Left ventricle myocardium superior (tissue), 1 donor: ENCODE data around the gene CDC27. TPM values are rescaled to one million over a fixed set of nuclear protein-coding genes. Genes with fewer than 3 reads are reported as not detected.
"Not testable (repeated sequence)": the region's sequence is repeated elsewhere in the genome, so short reads cannot be mapped to it uniquely, and the experiment has no call there.

Source experiments
- ATAC-seq: fragments of 200-7000 bp; cut with Tn5 transposase; one replicate; pipeline ENCODE4 v1.9.1; 2020; ENCODE audit warnings: mild to moderate bottlenecking, moderate library complexity
- DNase-seq: peaks from one replicate; pipeline ENCODE4 v3.0.0-alpha.2; 2020
- intact Hi-C: fragments of 100-400 bp; cut with micrococcal nuclease; formaldehyde crosslinking; loops from one replicate; pipeline ENCODE4 v1.11.0; 2022
- total RNA-seq: library from RNA; stranded (reverse); fragmentation: NEBNext Ultra II Directional; extraction: Animal tissue kit (Norgen Biotek cat#: 25700); gene quantifications from one replicate; pipeline ENCODE4 v1.2.1, GENCODE V29; 2021
- donor health status: DM: no; HTN: yes; CAD: no; lungs with severe emphysema.

The CDC27 gene
- total RNA-seq, 1 donor from 2014 or later, result 81.8 TPM

- DNase-seq, result no peak
- peak; percentile 83 for ATAC-seq
- intact Hi-C loops, result no loop called here
Measured at GRCh38 chr17:47165137-47165536, 24.0 kb downstream of the CDC27 start.

GRCh38 chr17:47164263-47164662, 24.8 kb downstream of the CDC27 start:
- ATAC-seq, result no peak

GRCh38 chr17:47162013-47162622, 27.0 kb downstream of the CDC27 start:
- intact Hi-C loops, result no loop called here
- DNase-seq, result no peak
- ATAC-seq, result no peak

More at GRCh38 chr17:47164263-47164662, 24.8 kb downstream of the CDC27 start:
- intact Hi-C loops, result no loop called here
- DNase-seq, result no peak

- intact Hi-C loops, result no loop called here
- DNase-seq, result no peak
- no peak for ATAC-seq
Measured at GRCh38 chr17:47159315-47159714, 29.8 kb downstream of the CDC27 start.

GRCh38 chr17:47145351-47145750, 43.7 kb downstream of the CDC27 start:
- intact Hi-C loops, result no loop called here
- ATAC-seq, result no peak
- DNase-seq, result no peak

- ATAC-seq, result no peak
- intact Hi-C loops, result no loop called here
- DNase-seq, result no peak
Measured at GRCh38 chr17:47135235-47135634, 53.9 kb downstream of the CDC27 start.

- intact Hi-C loops, ATAC-seq, DNase-seq: not testable (repeated sequence)
Measured at GRCh38 chr17:47134354-47134753, 54.7 kb downstream of the CDC27 start.

GRCh38 chr17:47131761-47132160, 57.3 kb downstream of the CDC27 start:
- no peak for ATAC-seq
- intact Hi-C loops, result no loop called here

GRCh38 chr17:47126835-47127234, 62.3 kb downstream of the CDC27 start:
- intact Hi-C loops, ATAC-seq, DNase-seq: not testable (repeated sequence)

More at GRCh38 chr17:47131761-47132160, 57.3 kb downstream of the CDC27 start:
- no peak for DNase-seq

- ATAC-seq, DNase-seq, intact Hi-C loops: not testable (repeated sequence)
Measured at GRCh38 chr17:47123262-47123661, 65.8 kb downstream of the CDC27 start.

GRCh38 chr17:47120521-47121095, 68.5 kb downstream of the CDC27 start:
- DNase-seq (no peak), ATAC-seq (no peak)
- intact Hi-C loops, result no loop called here

GRCh38 chr17:47119746-47120520, 69.2 kb downstream of the CDC27 start:
- intact Hi-C loops, result no loop called here
- ATAC-seq, result no peak
- no peak for DNase-seq

GRCh38 chr17:47117386-47117785, 71.7 kb downstream of the CDC27 start:
- intact Hi-C loops, result no loop called here
- no peak for DNase-seq
- no peak for ATAC-seq

GRCh38 chr17:47106130-47106529, 83.0 kb downstream of the CDC27 start:
- intact Hi-C loops, result no loop called here
- DNase-seq (no peak), ATAC-seq (no peak)

- DNase-seq, ATAC-seq, intact Hi-C loops: not testable (repeated sequence)
Measured at GRCh38 chr17:47105246-47105645, 83.8 kb downstream of the CDC27 start.

GRCh38 chr17:47102914-47103313, 86.2 kb downstream of the CDC27 start:
- intact Hi-C loops, result no loop called here
- ATAC-seq, result no peak

GRCh38 chr17:47099987-47100711, 88.9 kb downstream of the CDC27 start:
- ATAC-seq, result peak; percentile 100
- intact Hi-C loops, result no loop called here

More at GRCh38 chr17:47102914-47103313, 86.2 kb downstream of the CDC27 start:
- DNase-seq, result no peak

GRCh38 chr17:47099451-47099986, 89.6 kb downstream of the CDC27 start:
- intact Hi-C loops, result no loop called here
- no peak for DNase-seq
- no peak for ATAC-seq

More at GRCh38 chr17:47099987-47100711, 88.9 kb downstream of the CDC27 start:
- DNase-seq, result peak; percentile 95

GRCh38 chr17:47096343-47096742, 92.8 kb downstream of the CDC27 start:
- ATAC-seq (no peak), DNase-seq (no peak)
- intact Hi-C loops, result no loop called here
